Left ventricle myocardium inferior (tissue), 1 donor: ENCODE data around the gene MROH7. TPM values are rescaled to one million over a fixed set of nuclear protein-coding genes. Genes with fewer than 3 reads are reported as not detected.
A peak's percentile ranks its signal among the peaks of the same experiment; 100 is the strongest.

Experiments
- DNase-seq: peaks from one replicate; pipeline ENCODE4 v3.0.0-alpha.2; 2020
- H3K27ac ChIP-seq: fragments of 200-600 bp; replicated peaks from 2 replicates; pipeline ENCODE4 v1.8.0; 2021
- H3K27me3 ChIP-seq: fragments of 200-600 bp; 2 replicates; pipeline ENCODE4 v1.8.0; 2021; ENCODE audit warnings: low read depth
- H3K36me3 ChIP-seq: fragments of 200-600 bp; 2 replicates; pipeline ENCODE4 v1.8.0; 2021
- H3K4me1 ChIP-seq: fragments of 200-600 bp; 2 replicates; pipeline ENCODE4 v1.8.0; 2021
- H3K4me3 ChIP-seq: fragments of 200-600 bp; 2 replicates; pipeline ENCODE4 v1.8.0; 2021; ENCODE audit warnings: mild to moderate bottlenecking, moderate library complexity
- H3K9me3 ChIP-seq: fragments of 200-600 bp; replicated peaks from 2 replicates; pipeline ENCODE4 v1.8.0; 2021
- CTCF ChIP-seq: fragments of 200-600 bp; IDR thresholded peaks from 2 replicates; pipeline ENCODE4 v1.8.0; 2021; ENCODE audit warnings: antibody characterized with exemption, mild to moderate bottlenecking, borderline replicate concordance
- intact Hi-C: fragments of 100-400 bp; cut with micrococcal nuclease; formaldehyde crosslinking; loops from one replicate; pipeline ENCODE4 v1.11.0; 2022
- total RNA-seq: library from RNA; stranded (reverse); fragmentation: NEBNext Ultra II Directional; extraction: Animal tissue kit (Norgen Biotek cat#: 25700); gene quantifications from one replicate; pipeline ENCODE4 v1.2.1, GENCODE V29; 2021
- donor health status: DM: no; HTN: yes; CAD: no; lungs with severe emphysema.

MROH7 gene
- total RNA-seq, 1 donor from 2014 or later: 6.8 TPM

GRCh38 chr1:54728027-54728426, 86.4 kb downstream of the MROH7 start:
- no peaks in the 10 kb centered on the region for H3K27me3 ChIP-seq
- no peak overlapping the region for H3K27ac ChIP-seq
- DNase-seq: no peak
- no peaks in the 10 kb centered on the region for H3K4me1 ChIP-seq
- no peaks in the 10 kb centered on the region for H3K9me3 ChIP-seq
- TF ChIP-seq CTCF: no peak
- H3K36me3 ChIP-seq: peaks cover 100% of the 10 kb centered on the region
- no peak overlapping the region for H3K4me3 ChIP-seq
- intact Hi-C loops: no loop called here

DNA sequence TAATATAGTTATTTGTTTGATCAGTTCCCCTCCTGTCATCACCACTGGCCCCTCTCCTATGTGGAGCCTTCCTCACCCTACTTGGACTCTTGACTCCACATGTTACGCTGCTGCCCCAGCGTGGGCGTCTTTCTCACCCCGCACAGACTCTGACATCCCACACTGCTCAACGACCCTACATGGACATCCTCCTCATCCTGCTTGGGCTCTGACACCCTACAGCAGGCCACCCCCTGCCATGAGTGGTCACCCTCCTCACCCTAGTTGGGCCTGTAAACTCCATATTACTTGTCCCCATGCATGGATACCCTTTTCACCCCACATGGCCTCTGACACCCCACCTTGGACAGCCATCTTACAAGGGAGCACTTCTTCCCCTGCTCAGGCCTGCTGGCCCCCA, 95.1 kb downstream of the MROH7 start:
- Histone ChIP-seq H3K9me3 (no peaks in the 10 kb centered on the region), H3K36me3 (peaks cover 95% of the 10 kb centered on the region), H3K27me3 (no peaks in the 10 kb centered on the region), H3K4me3 (no peak overlapping the region), H3K4me1 (no peaks in the 10 kb centered on the region), H3K27ac (no peak overlapping the region)
- no peak for DNase-seq
- TF ChIP-seq CTCF: no peak
- intact Hi-C loops: no loop called here

DNA sequence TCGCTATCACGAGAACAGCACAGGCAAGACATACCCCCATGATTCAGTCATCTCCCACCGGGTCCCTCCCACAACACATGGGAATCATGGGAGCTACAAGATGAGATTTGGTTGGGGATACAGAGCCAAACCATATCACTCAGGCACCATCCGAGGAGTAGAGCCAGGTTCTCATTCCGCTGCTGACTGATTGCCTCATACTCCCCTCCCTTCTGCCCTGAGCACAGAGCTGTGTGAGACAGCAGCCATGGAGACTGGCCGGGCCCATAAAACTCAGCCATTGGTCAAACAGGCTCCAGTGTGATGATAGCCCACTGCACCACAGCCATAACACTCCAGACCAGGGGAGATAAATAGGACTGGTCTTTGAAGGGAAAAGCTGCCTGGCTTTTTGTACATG, 96.7 kb downstream of the MROH7 start:
- Histone ChIP-seq H3K27ac (no peak overlapping the region), H3K27me3 (no peaks in the 10 kb centered on the region), H3K9me3 (no peaks in the 10 kb centered on the region), H3K36me3 (peaks cover 95% of the 10 kb centered on the region), H3K4me3 (no peak overlapping the region), H3K4me1 (no peaks in the 10 kb centered on the region)
- DNase-seq: no peak
- intact Hi-C loops: no loop called here
- no peak for TF ChIP-seq CTCF

GRCh38 chr1:54741531-54741930, 99.9 kb downstream of the MROH7 start:
- no peaks in the 10 kb centered on the region for H3K9me3 ChIP-seq
- DNase-seq: no peak
- H3K4me1 ChIP-seq: no peaks in the 10 kb centered on the region
- H3K27ac ChIP-seq: no peak overlapping the region
- intact Hi-C loops: no loop called here
- H3K27me3 ChIP-seq: no peaks in the 10 kb centered on the region
- TF ChIP-seq CTCF: no peak
- H3K36me3 ChIP-seq: peaks cover 72% of the 10 kb centered on the region
- no peak overlapping the region for H3K4me3 ChIP-seq

DNA sequence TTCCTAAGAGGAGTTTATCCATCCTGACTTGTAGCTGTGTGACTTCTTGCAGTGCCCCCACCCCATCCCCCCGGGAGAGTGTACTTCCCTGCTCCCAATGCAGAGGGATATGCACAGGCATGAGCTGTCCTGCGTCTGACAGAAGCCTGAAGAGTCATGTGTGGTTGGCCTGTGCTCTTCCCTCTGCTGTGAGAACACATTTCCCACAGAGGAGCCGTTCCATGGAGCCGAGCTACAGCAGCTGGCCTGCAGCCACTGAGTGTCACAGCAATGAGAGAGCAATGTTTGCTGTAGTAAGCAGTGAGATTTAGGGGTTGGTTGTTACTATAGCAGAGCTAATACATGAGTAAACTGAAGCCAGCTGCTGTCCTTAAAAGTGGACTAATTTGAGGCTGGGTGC, 100.7 kb downstream of the MROH7 start:
- intact Hi-C loops: no loop called here
- no peak for TF ChIP-seq CTCF

More for the DNA sequence above, 100.7 kb downstream of the MROH7 start:
- H3K4me3 ChIP-seq: no peak overlapping the region
- no peak for DNase-seq
- no peaks in the 10 kb centered on the region for H3K27me3 ChIP-seq
- peaks cover 65% of the 10 kb centered on the region for H3K36me3 ChIP-seq
- H3K27ac ChIP-seq: peak overlapping the region; percentile 19
- H3K9me3 ChIP-seq: no peaks in the 10 kb centered on the region
- no peaks in the 10 kb centered on the region for H3K4me1 ChIP-seq
